Occipital lobe (tissue), 2 donors: ENCODE results near the gene DEPDC1B. TPM values are rescaled to one million over a fixed set of nuclear protein-coding genes. Genes with fewer than 3 reads are reported as not detected.
"Not testable (repeated sequence)": the region's sequence is repeated elsewhere in the genome, so short reads cannot be mapped to it uniquely, and the experiment has no call there.

Source experiments
- DNase-seq: peaks from one replicate; lab custom pipeline; 2025; lab: John Stamatoyannopoulos, UW
- total RNA-seq: library from RNA; depleted of rRNA; stranded (reverse); fragments of >200 nt; gene quantifications from one replicate; pipeline ENCODE4 v1.2.3, GENCODE V29; 2014

The DEPDC1B gene, protein sequence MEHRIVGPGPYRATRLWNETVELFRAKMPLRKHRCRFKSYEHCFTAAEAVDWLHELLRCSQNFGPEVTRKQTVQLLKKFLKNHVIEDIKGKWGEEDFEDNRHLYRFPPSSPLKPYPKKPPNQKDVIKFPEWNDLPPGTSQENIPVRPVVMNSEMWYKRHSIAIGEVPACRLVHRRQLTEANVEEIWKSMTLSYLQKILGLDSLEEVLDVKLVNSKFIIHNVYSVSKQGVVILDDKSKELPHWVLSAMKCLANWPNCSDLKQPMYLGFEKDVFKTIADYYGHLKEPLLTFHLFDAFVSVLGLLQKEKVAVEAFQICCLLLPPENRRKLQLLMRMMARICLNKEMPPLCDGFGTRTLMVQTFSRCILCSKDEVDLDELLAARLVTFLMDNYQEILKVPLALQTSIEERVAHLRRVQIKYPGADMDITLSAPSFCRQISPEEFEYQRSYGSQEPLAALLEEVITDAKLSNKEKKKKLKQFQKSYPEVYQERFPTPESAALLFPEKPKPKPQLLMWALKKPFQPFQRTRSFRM
- 10.3 TPM for total RNA-seq

DNA sequence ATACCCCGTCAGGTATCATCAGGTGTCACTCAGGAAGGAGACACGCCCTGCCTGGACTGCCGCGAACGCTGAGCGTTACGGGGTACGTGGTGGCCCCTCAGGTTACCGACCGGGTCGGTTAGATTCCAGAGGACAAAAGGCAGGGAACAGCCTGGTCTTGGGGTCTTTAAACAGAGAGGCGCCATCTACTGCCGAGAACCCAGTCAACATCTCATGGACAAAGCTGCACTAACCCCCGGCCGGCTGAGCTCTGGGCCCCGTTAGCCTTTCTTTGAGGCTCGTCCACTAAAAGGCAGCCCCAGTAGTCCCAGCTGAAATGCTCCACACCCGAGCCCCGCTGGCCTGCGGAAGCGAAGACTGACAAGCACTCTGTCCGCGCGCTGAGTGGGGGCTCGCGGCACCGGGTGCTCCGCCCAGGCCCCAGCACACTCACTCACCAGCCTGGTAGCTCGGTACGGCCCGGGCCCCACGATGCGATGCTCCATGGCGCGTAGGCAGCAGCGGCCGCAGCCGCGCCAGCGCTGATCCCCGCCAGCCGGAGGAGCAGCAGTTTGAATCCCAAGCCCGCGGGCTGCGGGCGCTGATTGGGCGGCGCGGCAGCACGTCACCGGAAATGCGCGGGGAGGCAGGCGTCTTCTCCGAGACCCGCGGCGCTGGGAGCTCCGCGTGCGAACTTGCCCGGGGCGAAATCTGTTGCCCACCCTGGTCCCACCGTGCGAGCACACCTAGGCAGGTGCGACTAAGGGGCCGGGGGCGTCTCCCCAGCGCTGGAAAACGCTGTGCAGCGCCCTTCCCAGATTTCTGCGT lies at the start of gene DEPDC1B:
TSS of gene DEPDC1B (minus strand) at position 558 of the 807 bp plus-strand sequence. CDS start at position 485, 73 bp downstream.
- DNase-seq = peak; percentile 85

DNA sequence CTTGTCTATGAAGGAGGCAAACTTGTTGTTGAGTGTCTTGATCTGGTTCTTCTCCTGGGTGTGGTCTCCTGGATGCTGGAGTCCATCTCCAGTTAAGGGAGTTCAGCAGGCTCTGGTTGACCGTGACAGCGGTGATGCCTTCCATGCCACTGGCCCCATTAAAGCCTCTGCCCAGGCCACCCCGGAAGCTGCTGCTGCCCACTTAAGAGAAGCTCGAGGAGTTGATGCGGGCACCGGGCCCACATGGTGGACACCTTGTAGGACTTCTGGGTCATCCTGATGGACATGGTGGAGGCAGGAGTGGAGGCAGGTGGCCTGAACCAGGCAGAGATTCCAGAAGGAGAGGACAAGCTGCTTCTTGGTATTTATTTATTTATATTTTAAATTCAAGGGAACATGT lies 44.7 kb upstream of the DEPDC1B start:
- DNase-seq = no peak

DNA sequence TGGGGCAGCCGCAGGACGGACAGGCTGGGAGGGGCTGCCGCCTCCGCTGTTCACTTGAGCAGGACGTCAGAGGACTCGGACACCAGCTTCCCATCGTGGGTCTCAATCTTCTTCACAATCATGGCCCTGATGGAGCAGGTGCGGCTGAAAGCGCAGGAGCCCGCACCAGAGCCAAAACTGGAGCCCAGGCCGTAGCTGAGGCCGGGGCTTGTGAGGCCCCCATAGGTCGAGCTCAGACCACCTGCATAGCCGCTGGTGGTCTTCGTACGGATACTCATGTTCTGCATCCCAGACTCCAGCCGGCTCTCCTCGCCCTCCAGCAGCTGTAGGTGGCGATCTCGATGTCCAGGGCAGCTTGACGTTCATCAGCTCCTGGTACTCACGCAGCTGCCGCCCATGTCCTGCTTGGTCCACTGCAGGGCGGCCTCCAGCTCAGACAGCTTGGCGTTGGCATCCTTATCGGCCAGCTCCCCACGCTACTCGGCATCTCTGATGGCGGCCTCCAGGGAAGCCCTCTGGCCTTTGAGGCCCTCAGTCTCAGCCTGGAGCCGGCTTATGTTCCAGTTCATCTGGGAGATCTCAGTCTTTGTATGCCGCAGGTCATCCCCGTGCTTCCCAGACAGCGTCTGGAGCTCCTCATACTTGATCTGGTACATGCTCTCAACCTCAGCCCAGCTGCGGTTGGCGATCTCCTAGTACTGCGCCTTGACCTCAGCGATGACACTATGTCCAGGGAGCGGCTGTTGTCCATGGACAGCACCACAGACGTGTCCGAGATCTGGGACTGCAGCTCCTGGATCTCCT lies 43.7 kb upstream of the DEPDC1B start:
- no peak for DNase-seq

DNA sequence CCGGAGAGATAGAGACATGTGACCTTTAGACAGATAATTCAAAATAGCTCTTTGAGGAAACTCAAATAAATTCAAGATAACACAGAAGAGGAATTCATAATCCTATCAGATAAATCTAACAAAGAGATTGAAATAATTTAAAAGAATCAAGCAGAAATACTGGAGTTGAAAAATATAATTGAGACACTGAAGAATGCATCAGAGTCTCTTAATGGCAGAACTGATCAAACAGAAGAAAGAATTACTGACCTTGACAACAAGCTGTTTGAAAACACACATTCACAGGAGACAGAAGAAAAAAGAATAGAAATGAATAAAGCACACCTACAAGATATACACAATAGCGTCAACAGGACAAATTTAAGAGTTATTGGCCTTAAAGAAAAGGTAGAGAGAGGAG lies 40.4 kb upstream of the DEPDC1B start:
- DNase-seq = no peak

DNA sequence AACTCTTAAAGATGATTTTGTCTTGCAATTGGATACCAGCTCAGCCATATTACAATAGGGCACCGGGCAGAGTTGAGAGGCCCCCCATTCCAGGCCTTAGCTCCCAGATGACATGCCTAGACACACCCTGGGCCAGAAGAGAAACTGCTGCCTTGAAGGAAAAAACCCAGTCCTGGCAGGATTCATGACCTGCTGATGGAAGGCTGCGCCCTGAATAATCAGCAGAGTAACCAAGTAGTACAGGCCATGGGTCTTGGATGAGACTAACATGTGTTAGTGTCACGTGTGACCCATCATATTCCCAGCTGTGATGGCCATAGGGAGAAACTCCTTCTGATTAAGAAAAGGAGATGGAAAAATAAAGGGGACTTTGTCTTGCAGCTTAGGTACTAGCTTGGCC lies 39.0 kb upstream of the DEPDC1B start:
- no peak for DNase-seq

DNA sequence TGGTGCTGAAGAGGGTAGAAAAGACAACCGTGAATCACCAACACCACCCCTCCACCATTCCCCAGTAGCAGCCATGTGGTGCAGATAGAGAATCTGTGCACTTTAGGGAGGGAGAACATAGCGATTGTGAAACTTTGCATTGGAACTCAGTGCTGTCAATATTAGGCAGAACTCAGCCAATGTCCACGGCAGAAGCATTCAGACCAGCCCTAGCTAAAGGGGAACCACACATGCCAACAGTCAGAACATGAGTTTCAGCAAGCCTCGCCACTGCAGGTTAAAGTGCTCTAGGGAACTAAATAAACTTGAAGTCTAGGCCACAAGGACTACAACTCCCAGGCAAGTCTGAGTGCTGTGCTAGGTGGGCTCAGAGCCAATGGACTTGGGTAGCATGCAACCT lies 38.5 kb upstream of the DEPDC1B start:
- DNase-seq = no peak

DNA sequence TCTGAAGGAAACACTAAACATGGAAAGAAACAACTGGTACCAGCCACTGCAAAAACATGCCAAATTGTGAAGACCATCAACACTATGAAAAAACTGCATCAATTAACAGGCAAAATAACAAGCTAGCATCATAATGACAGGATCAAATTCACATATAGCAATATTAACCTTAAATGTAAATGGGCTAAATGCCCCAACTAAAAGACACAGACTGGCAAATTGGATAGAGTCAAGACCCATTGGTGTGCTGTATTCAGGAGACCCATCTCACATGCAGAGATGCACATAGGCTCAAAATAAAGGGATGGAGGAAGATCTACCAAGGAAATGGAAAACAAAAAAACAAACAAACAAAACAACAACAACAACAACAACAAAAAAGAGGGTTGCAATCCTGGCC lies 30.9 kb upstream of the DEPDC1B start:
- not testable (repeated sequence) for DNase-seq

DNA sequence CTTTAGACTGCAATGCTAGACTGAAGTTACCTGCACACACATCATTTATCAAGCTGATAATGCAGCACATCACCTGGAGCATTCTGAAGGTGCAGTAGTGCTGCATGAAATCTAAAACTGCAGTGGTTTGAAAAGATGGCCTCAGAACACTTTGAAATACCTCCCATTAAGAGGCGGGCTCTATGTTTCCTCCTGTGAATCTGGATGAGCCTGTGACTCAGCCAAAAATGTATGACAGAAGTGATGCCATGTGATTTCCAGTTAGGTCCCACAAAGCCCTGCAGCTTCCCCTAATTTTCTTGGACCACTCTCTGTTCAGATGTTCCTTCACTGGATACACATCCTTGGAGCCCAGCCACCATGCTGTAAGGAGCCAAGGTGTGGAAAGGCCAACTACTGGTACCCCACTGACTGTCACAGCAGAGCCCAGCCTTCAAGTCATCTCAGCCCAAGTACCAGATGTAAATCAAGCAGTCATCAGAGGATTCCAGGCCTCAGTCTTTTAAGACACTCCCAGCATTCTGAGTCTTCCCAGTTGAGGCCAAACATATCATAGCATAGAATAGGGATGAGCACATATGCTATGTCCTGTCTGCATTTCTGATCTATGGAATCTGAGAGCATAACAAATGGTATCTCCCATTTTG lies 27.2 kb upstream of the DEPDC1B start:
- DNase-seq = no peak

DNA sequence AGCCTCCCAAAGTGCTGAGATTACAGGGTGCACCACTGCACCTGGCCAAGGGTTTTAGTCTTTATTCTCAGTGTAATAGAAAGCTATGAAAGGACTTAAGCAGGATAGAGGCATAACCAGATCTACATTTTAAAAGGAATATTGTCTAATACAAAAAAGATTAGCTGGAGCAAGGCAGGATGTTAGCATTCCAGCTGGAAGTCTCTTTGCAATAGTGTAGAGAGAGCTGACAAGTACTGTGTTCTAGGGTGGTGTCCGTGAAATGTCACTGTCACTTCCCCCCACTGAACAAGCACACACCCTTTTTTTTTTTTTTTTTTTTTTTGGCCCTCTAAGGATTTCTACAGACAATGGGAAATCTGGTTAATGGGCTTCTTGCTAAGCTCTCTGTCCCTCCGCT lies 24.2 kb upstream of the DEPDC1B start:
- DNase-seq = no peak

DNA sequence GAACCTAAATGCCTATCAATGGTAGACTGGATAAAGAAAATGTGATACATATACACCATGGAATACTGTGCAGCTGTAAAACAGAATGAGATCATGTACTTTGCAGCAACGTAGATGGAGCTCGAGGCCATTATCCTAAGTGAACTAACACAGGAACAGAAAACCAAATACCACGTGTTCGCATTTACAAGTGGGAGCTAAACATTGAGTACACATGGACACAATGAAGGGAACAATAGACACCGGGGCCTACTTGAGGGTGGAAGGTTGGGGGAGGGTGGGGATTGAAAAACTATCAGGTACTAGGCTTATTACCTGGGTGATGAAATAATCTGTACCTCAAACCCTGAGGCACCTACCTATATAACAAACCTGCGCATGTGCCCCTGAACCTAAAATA lies 22.4 kb upstream of the DEPDC1B start:
- no peak for DNase-seq

DNA sequence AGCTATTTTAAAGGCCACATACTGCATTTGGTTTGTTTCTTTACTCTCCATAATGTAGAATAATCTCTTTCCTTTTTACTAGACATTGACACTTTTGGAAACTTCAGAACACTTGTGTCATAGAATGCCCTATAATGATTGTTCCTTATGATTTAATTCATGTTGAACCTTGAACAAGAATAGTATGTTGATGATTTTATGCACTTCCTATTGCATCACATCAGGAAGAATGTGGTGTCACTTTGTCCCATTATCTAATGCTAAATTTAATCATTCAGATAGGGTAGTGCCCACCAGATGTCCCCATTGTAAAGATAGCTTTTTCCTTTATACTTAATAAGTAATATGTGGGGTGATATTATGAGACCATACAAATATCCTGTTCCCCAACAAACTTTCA lies 19.4 kb upstream of the DEPDC1B start:
- no peak for DNase-seq

DNA sequence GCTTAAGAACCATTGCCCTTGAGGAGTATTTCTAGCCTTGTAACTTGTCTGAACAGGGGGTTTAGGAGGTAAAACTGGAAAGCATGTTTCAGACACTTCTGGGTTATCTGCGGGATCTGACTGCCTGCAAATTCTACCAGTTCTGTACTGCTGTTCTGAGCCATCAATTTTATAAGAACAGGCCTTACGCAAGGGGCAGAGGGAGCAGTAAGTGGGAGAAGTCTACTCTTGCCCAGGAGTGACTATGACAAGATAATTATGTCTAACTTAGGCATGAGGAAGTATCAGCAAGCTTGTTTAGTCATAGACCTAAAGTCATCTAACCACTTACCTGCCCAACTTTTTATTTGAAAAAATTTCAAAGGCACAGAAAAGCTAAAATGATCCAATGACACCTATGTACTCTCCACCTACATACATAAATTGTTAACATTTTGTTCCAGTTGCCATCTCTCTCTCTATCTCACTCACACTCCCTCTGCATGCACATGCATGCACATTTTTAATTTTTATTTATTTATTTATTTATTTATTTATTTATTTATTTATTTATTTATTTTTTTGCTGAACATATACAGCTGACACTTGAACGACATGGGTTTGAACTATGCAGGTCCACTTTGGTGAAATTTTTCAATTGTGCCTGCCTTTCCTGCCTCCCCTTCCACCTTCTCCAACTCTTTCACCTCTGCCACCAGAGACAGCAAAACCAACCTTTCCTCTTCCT lies 18.4 kb upstream of the DEPDC1B start:
- DNase-seq = no peak

DNA sequence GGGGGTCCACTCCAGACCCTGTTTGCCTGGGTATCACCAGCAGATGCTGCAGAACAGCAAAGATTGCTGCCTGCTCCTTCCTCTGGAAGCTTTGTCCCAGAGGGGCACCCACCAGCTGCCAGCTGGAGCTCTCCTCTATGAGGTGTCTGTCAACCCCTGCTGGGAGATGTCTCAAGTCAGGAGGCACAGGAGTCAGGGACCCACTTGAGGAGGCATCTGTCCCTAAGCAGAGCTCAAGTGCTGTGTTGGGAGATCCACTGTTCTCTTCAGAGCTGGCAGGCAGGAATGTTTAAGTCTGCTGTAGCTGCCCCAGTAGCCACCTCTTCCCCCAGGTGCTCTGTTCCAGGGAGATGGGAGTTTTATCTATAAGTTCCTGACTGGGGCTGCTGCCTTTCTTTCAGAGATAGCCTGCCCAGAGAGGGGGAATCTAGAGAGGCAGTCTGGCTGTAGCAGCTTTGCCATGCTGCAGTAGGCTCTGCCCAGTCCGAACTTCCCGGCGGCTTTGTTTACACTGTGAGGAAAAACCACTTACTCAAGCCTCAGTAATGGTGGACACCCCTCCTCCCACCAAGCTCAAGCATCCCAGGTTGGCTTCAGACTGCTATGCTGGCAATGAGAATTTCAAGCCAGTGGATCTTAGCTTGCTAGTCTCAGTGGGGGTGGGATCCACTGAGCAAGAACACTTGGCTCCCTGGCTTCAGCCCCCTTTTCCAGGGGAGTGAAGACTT lies 15.4 kb upstream of the DEPDC1B start:
- not testable (repeated sequence) for DNase-seq

DNA sequence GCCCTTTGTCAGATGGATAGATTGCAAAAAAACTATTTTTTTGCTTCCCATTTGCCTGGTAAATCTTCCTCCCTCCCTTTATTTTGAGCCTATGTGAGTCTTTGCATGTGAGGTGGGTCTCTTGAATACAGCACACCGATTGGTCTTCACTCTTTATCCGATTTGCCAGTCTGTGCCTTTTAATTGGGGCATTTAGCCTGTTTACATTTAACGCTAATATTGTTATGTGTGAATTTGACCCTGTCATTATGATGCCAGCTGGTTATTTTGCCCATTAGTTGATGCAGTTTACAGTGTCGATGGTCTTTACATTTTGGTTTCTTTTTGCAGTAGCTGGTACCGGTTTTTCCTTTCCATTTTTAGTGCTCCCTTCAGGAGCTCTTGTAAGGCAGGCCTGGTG lies 13.0 kb upstream of the DEPDC1B start:
- DNase-seq = no peak

DNA sequence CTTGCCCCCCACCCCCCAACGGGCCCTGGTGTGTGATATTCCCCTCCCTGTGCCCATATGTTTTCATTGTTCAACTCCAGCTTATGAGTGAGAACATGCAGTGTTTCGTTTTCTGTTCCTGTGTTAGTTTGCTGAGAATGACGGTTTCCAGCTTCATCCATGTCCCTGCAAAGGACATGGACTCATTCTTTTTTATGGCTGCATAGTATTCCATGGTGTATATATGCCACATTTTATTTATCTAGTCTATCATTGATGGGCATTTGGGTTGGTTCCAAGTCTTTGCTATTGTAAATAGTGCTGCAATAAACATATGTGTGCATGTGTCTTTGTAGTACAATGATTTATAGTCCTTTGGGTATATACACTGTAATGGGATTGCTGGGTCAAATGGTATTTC lies 11.9 kb upstream of the DEPDC1B start:
- DNase-seq = not testable (repeated sequence)

DNA sequence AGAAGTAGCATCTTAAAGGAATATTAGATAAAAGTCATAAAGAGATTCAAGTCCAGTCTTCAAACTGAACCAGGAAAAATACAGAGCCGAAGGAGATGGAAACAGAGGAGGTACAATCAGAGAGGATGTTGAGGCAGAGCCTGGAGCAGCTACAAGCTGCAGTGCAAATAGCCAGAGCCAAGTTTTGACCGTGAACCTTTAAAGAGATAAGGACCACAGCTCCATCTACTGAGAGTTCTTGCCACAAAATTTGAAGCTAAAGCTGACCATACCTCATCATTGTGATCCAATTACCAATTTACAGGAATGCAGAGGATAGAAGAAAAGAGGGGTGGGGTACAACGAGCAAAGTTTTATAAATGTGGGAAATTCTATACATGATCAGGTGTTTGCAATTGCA lies 10.4 kb upstream of the DEPDC1B start:
- no peak for DNase-seq

DNA sequence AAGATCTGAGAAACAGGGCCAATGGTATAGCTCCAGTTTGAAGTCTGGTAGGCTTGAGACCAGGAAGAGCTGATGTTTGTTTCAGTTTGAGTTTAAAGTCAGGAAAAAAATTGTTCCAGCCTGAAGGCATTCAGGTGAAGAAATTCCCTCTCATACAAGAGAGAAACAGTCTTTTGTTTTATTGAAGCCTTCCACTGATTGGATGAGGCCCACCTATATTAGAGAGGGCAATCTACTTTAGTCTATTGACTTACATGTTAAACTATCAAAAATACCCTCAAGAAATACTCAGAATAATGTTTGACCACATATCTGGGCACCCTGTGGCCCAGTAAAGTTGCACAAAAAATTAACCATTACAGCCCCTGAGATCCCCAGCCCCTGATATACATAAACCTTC lies 5.2 kb upstream of the DEPDC1B start:
- DNase-seq = no peak

DNA sequence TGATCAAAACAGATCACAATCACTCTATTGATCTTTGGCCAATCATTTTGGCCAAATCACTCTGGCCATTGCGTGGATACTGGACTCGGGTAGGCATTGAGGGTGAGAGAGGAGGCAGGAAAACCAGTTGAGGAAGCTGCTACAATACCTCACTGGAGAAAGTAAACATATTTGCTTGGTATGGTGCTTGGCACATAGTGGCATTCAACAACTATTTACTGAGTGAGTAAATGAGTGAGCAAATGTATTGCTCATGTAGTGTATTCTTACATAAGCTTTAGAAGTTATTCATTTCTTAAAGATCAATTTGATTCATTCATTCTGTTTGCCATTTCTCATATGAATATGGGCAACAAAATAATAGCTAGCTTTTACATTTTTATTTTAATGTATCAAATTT lies 4.0 kb upstream of the DEPDC1B start:
- DNase-seq = no peak

DNA sequence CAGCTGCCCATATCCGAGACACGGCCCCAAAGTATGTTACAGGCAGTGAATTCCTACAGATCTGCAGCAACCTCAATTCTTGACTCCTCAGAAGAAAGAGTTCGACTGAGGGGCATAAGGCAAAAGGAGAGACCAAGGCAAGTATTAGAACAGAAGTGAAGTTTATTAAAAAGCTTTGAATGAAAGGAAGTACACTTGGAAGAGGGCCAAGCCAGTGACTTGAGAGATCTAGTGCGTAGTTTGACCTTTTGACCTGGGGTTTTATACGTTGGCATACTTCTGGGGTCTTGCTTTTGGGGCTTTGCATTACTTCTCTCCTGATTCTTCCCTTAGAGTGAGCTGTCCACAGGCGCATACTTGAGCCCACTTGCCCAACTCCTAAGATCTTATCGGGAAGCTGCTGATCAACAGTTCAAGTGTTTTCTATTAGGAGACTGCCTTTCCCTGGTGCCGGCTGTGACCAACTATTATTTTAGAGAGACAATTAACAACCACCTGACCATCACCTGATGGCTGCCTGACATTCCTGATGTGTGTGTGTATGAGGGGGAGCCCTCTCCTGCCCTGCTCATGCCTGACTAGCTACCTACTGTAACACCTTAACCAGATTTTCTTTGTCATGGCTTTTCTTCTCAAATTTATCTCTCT lies 1.5 kb upstream of the DEPDC1B start:
- DNase-seq = no peak
